Measurements from ENCODE around the gene LTA4H. TPM values are rescaled to one million over a fixed set of nuclear protein-coding genes. Genes with fewer than 3 reads are reported as not detected.
"Not testable (repeated sequence)": the region's sequence is repeated elsewhere in the genome, so short reads cannot be mapped to it uniquely, and the experiment has no call there.

Gene LTA4H
- 10 to 100 TPM; 55.3 to 59.1 TPM for total RNA-seq
- long read RNA-seq, transcript LTA4H-201 (19 exons, 2,139 nt), result major isoform, 82 of 99 reads
- long read RNA-seq, partial matches to known transcripts, result 3 of 99 reads
- long read RNA-seq, other reads (novel, unspliced or antisense), result 13 of 99 reads

GRCh38 chr12:96035283-96036236, at the start of gene LTA4H:
Gene LTA4H, minus strand, starts transcription at chr12:96035587. Its CDS starts 68 bp downstream, at chr12:96035519.
- ATAC-seq, result peak; percentile 93
- peak; percentile 98 to 99 for DNase-seq
- intact Hi-C loops (cut with DNase I, micrococcal nuclease), result no loop called here

- DNase-seq (no peak), ATAC-seq (no peak)
- intact Hi-C loops (cut with DNase I, micrococcal nuclease), result no loop called here
These were observed 49.2 kb upstream of the LTA4H start for GRCh38 chr12:96084624-96085023.

- intact Hi-C loops (cut with DNase I, micrococcal nuclease), result no loop called here
- DNase-seq, result no peak
- ATAC-seq, result no peak
These were observed 47.8 kb upstream of the LTA4H start for GRCh38 chr12:96083020-96083719.

GRCh38 chr12:96081596-96081995, 46.2 kb upstream of the LTA4H start:
- DNase-seq (no peak), ATAC-seq (no peak)
- intact Hi-C loops (cut with DNase I, micrococcal nuclease), result no loop called here

- intact Hi-C loops (cut with DNase I, micrococcal nuclease), result no loop called here
- ATAC-seq (no peak), DNase-seq (no peak)
These were observed 43.1 kb upstream of the LTA4H start for GRCh38 chr12:96078231-96079135.

- intact Hi-C loops (cut with DNase I, micrococcal nuclease), result no loop called here
- ATAC-seq (no peak), DNase-seq (no peak)
These were observed 41.7 kb upstream of the LTA4H start for GRCh38 chr12:96077081-96077480.

DNA sequence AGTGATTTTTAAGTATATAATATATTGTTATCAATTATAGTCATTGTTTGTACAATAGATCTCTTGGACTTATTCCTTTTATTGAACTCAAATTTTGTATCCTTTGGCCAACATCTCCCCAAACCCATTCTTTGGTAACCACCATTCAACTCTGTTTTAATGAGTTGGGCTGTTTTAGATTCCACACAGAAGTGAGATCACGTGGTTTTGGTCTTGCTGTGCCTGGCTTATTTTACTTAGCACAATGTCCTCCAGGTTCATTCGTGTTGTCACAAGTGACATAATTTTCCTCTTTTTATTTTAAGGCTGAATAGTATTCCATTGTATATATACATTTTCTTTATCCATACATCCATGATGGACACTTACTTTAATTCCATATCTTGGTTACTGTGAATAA, 40.2 kb upstream of the LTA4H start:
- no peak for DNase-seq
- ATAC-seq, result no peak
- intact Hi-C loops (cut with DNase I, micrococcal nuclease), result no loop called here

DNA sequence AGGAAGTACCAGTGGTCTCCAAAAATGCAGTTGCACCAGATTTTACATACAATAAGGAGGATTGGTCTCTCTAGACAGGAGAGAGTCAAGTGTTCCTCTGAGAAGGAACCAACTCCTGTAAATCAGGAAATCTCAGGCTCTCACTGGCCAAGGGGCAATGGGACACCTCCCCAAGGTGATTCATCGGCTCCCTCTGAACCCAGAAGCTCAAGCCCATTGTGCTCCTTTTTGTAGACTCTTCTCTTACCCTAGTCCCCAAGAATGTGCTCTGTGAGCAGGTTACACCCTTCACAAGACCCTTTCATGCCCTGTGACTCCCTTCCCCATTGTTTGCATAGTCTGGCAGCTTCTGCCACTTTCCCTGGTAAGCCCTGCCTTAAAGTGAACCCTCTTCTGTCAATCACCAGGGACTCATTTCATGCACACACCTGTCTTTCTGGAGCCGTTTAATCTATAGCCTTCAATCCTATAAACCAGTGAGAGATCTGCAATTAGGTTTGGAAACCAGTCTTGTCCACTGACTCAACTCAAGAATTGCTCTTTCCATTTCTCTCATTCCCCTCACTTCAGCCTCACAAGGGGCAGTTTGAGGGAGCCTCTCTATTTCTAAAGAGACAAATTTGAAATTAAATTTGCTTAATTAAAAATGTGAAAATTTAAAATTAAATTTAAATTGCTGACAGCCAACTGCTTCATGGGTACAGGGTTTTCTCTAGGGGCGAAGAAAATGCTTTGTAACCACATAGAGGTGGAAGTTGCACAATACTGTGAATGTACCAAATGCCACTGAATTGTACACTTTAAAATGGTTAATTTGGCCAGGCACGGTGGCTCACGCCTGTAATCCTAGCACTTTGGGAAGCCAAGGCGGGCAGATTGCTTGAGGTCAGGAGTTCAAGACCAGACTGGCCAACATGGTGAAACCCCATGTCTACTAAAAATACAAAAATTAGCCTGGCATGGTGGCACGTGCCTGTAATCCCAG, 38.3 kb upstream of the LTA4H start:
- intact Hi-C loops (cut with DNase I, micrococcal nuclease), result no loop called here
- DNase-seq (no peak), ATAC-seq (peak; percentile 74)

DNA sequence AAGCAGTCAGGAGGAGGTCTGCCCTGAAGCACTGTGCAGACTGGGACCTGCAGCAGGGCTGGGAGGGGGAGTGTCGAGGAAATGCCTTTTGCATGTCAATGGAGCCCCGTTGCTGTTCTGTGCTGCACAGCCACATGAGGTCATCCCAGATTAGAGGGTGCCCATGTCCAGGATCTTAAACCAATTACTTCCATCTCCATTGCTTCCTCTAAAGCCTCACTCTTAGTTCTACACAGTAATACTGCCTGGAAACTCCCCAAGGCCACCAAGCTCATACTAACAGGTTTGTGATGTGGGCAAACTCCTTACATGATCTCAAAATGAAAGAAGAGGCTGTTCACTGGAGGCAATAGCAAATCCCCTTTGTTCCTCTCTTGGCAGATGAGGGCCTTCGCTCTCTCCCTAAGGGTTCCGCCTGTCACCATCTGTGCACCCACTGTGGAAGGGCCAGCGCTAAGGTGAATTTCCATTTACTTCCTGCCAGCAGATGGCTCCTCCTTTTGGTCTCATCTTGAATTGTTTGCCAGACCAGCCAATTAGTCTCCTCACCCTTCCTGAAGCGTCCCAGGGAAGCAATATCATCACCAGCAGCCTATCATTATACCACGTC, 35.4 kb upstream of the LTA4H start:
- intact Hi-C loops (cut with DNase I, micrococcal nuclease), result no loop called here
- DNase-seq (no peak), ATAC-seq (peak; percentile 30)

- ATAC-seq (no peak), DNase-seq (no peak)
- intact Hi-C loops (cut with DNase I, micrococcal nuclease), result loop anchor here in 1 of 2 donors (10.0 kb wide), 2 partner anchors 145 to 445 kb away; no protein-coding TSS in a partner anchor
These were observed 34.3 kb upstream of the LTA4H start for GRCh38 chr12:96069511-96070231.

DNA sequence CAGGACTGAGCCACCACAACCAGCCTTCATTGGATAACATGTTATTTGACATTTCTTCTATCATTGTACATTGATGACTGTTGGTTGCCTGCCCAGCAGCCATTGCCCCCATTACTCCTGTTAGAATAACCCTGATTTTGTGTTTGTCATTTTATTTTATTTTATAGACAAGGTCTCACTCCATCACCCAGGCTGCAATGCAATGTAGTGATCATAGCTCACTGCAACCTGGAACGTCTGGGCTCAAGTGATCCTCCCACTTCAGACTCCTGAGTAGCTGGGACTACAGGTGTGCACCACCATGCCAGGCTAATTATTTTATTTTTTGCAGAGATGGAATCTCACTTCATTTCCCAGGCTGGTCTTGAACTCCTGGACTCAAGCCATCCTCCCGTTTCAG, 33.2 kb upstream of the LTA4H start:
- intact Hi-C loops (cut with DNase I, micrococcal nuclease), result loop anchor here in 1 of 2 donors (10.0 kb wide), 2 partner anchors 146 to 446 kb away; no protein-coding TSS in a partner anchor
- no peak for ATAC-seq

DNA sequence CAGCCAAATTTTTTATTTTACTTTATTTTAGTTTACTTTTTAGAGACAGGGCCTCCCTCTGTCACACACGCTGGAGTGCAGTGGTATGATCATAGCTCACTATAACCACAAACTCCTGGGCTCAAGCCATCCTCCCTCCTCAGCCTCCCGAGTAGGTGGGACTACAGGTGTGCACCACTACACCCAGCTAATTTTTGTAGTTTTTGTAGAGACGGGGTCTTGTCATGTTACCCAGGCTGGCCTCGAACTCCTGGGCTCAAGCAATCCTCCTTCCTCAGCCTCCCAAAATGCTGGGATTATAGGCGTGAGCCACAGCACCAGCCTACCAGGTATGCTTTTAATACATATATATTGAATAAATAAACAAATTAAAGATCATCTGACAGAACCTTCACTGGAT, 32.7 kb upstream of the LTA4H start:
- no peak for ATAC-seq
- intact Hi-C loops (cut with DNase I, micrococcal nuclease), result loop anchor here in 1 of 2 donors (10.0 kb wide), 2 partner anchors 147 to 447 kb away; no protein-coding TSS in a partner anchor
- DNase-seq, result no peak

More for the DNA sequence above, 33.2 kb upstream of the LTA4H start:
- no peak for DNase-seq

GRCh38 chr12:96065776-96066175, 30.4 kb upstream of the LTA4H start:
- intact Hi-C loops (cut with DNase I, micrococcal nuclease), result loop anchor here in 1 of 2 donors (10.0 kb wide), 2 partner anchors 149 to 449 kb away; no protein-coding TSS in a partner anchor
- DNase-seq, ATAC-seq: not testable (repeated sequence)

DNA sequence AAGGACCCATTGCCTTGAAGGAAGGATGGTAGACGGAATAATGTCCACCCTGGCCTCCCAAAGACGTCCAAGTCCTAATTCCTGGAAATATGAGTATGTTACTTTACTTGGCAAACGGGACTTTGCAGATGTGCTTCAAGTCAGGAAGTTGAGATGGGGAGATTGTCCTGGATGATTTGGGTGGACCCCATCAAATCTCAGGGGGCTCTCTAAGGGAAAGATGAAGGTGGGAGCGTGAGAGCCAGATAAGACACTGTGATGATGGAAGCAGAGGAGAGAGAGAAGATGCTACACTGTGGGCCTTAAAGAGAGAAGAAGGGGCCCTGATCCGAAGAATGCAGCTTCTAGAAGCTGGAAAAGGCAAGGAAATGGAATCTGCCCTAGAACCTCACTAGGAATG, 29.6 kb upstream of the LTA4H start:
- intact Hi-C loops (cut with DNase I, micrococcal nuclease), result loop anchor here (5.0 to 10.0 kb wide), 3 partner anchors 150 to 450 kb away; no protein-coding TSS in a partner anchor

DNA sequence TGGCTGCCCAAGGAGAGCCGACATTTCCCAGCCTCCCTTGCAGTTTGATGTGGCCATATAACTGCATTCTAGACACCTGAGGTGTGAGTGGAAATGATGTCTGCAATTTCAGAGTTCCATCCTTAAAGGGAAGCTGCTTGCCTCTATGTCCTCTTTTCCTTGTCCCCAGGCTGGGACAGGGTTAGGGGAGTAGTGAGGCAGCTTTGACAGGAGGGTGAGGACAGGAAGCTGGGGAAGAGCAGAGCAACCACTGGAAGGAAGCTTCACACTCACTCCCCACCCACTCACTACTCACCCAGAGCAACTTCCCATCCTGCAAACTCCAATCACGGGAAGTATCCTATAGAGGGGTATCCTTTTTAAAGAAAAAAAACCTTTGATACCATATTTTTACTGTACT, 28.9 kb upstream of the LTA4H start:
- ATAC-seq (no peak), DNase-seq (no peak)
- intact Hi-C loops (cut with DNase I, micrococcal nuclease), result loop anchor here (5.0 to 10.0 kb wide), 3 partner anchors 151 to 451 kb away; no protein-coding TSS in a partner anchor

More for the DNA sequence above, 29.6 kb upstream of the LTA4H start:
- ATAC-seq, result no peak
- no peak for DNase-seq

DNA sequence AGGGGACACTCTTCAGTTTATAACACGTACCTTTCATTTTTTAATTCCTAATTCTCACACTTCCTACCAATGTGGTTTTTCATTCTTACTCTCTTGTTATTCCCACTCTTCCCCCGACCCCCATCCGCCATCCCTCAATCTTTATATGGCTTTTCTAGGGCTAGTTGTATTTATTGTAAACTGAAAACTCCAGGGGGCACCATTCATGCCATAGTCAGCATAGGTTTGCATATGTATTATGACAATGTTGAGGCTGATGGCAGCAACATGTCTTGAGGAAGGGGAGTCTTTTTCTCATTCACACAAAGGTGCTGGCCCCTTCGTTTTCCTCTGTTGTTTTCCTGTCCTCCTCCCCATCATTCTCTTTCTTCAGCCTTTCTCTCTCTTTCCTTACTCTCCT, 27.7 kb upstream of the LTA4H start:
- no peak for ATAC-seq
- no peak for DNase-seq
- intact Hi-C loops (cut with DNase I, micrococcal nuclease), result loop anchor here (5.0 to 10.0 kb wide), 3 partner anchors 152 to 452 kb away; no protein-coding TSS in a partner anchor

Data from left colon (tissue), 2 donors.